Measurements from ENCODE around the gene GLA.

The GLA gene

GRCh38 chrX:101397779-101398178, 9.9 kb downstream of the GLA start:
- no peak for DNase-seq (ENCODE audit: low read depth in 1 of 2, low spot score in 1 of 2)

DNA sequence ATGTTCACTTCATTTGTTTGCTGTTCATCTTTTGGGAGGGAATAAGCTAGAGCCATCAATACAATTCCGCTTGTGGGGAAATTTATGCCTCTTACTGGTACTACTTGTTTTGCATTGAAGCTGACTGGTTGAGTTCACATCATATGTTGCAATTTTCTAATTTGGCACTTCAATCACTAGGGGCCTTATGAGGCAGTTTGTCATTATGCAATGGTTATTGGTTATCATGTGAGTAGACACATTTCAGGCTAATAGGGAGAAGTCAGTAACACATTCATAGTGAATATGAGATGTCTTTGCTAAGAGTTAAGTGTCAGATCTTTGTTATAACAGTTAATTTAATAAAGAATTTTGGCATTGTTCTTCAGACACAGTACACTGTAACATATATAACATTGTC, 11.9 kb downstream of the GLA start:
- no peak for DNase-seq (ENCODE audit: low read depth in 1 of 2, low spot score in 1 of 2)

DNA sequence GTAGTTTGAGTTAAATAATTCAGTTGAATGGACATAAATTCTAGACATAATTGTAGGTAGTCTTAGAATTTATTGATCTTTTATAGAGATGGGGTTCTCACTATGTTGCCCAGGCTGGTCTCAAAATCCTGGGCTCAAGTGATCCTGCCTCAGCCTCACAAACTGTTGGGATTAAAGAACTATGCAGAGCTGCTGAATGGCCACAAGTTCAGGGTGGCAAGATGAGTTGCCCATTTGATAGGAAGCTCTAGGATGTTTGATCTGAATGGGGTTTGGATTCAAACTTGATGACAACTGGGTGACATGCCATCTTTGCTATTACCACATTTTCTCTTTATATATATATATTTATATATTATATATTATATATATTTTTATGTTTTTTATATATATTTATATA, 13.4 kb downstream of the GLA start:
- DNase-seq (ENCODE audit: low read depth in 1 of 2, low spot score in 1 of 2) = no peak

DNA sequence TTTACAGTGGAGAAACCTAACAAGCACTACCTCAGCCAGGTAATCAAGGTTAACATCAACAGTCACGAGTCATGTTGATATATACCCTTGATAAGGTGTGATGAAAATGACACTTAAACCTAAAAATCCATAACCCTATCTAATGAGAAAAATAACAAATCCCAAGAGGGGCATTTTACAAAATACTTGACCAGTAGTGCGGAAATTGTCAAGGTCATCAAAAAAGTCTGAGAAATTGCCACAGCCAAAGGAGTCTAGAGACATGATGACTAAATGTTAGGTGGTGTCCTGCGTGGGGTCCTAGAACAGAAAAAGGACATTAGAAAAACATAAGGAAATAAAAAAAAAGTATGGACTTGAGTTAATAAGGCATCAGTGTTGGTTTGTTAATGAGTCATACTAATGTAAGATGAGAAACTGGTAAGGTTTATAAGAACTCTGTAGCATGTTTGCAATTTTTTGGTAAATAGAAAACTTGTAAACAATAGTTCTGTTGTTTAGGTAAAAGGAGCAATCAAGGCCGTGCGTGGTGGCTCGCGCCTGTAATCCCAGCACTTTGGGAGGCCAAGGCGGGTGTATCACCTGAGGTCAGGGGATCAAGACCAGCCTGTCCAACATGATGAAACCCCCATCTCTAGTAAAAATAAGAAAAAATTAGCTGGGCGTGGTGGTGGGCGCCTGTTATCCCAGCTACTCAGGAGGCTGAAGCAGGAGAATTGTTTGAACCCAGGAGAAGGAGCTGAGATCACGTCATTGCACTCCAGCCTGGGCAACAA, 14.0 kb downstream of the GLA start:
- DNase-seq (ENCODE audit: low read depth in 1 of 2, low spot score in 1 of 2) = no peak

DNA sequence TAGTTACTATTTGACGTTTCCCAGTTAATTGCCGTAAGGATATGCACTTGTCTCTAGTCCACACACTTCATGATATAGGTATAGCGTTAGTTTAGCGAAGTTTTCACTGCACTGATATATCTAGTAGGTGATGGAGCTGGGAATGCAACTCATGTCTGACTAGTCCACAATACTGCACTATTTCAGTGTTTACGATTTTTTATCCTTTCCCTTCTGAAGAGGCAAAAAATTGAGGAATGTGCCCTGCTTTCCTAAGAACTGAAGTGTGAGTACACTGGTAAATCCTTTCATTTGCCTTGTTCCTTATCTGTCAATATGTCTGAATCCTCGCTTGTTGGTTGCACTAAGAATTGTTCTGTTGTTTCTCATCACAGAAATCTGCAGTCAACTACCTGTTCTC, 15.9 kb downstream of the GLA start:
- DNase-seq (ENCODE audit: low read depth in 1 of 2, low spot score in 1 of 2) = no peak

GRCh38 chrX:101390664-101391525, 16.8 kb downstream of the GLA start, which contains the start of gene RPL36A:
RPL36A (plus strand) TSS chrX:101391011; CDS start chrX:101391044, 33 bp downstream.
- peak; percentile 55 to 65 for DNase-seq (ENCODE audit: low read depth in 1 of 2, low spot score in 1 of 2)

DNA sequence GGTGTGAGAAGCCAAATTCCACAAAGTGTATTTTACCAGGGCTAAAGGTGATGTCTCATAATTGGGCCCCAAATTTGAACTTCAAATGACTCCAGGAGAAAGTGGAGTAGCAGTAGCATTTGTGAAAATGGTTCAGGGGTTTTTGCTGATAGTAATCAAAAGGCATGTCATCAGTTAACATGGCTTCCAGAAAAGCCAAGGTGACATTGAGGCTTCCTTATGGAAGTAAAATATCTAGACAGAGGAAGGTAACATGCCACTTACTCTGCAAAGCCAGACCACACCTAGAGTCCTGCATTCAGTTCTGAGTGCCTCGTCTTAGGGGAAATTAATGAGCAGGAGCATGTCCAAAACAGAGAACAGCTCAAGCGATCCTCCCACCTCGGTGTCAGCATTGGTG, 19.1 kb downstream of the GLA start:
- DNase-seq (ENCODE audit: low read depth in 1 of 2, low spot score in 1 of 2) = no peak

DNA sequence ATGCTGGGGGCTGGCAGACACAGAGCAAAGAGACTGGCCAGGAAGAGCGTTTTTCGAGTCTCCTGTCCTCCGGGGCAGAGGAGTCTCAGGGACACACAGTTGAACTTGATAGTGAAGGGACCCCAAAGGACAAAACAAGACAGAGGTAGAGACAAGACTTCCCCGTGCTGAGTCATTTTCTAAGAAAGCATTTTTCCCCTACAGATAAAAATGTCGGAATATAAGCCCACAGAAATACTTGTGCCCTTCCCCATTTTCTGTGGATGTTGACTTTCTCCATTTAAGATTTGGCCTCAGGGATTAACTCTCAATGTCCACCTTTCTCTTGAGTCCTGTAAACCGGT, 21.2 kb downstream of the GLA start:
- no peak for DNase-seq (ENCODE audit: low read depth in 1 of 2, low spot score in 1 of 2)

DNA sequence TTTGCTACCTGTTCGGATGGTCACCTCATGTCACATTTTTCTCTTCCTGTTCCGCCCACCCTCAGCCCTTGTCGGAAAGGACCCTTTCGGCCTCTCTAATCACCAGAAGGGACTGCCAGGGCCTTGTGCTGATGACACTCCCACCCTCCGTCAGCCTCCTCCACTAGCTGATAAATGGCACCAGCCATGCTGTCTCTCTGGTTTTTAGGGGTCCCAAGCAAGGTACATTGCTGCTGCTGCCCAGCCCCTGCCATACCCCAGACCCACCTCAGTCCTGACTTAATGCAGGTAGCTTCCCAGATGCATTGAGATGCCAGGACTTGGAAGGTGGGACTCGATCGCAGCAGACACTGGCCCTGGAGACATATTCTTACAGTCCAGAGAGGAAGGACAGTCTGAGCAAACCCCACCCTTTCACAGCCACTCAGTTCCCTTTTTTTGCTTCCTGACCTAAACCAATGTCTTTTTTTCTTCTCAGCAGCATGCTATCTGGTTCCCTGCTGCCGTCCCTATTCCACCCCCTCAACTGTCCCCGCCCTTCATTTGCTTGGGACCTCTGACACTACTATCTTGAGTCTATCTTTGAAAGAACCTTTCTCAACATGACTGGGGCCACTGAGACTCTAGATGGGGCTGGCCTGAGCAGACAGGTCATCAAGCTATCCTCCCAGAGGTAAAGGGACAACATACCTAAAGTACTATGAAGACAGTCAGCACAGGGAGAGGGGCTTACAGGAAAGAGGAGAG, 21.8 kb downstream of the GLA start, which contains the start of gene BTK:
BTK (minus strand) TSS at position 397 of the 747 bp plus-strand sequence. CDS start 10,907 bp downstream, outside the sequence.
- no peak for DNase-seq (ENCODE audit: low read depth in 1 of 2, low spot score in 1 of 2)

DNA sequence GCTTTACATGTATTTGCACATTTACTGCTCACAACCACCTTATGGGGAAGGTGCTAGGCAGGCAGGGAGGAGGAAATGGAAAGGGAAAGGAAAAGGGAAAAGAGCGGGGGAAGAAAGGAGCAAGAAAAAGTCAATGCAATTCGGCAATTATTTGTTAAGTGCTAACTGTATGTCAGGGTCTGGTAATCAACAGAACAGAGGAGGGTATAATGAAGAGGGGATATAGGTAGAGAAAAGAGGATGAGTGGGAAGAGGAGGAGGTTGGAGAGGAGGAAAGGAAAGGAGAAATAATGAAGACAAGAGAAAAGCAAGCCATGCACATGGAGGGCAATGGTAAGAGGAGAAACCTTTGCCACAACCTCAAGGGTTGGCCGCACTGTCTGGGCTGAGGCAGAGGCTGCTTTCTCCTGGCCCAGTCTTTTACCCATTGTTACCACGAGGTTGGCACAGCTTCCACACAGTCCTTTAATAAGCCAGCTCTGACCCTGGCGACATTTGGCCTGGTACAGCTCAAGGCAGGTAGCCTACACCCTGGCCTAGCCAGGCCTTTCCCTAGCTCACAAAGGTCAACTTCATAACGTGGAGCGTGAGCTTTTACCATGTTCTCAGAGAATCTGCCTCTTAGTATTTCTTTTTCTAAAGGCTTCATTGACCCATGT, 22.6 kb downstream of the GLA start:
- DNase-seq (ENCODE audit: low read depth in 1 of 2, low spot score in 1 of 2) = no peak

GRCh38 chrX:101383679-101384205, 24.0 kb downstream of the GLA start:
- no peak for DNase-seq (ENCODE audit: low read depth in 1 of 2, low spot score in 1 of 2)

DNA sequence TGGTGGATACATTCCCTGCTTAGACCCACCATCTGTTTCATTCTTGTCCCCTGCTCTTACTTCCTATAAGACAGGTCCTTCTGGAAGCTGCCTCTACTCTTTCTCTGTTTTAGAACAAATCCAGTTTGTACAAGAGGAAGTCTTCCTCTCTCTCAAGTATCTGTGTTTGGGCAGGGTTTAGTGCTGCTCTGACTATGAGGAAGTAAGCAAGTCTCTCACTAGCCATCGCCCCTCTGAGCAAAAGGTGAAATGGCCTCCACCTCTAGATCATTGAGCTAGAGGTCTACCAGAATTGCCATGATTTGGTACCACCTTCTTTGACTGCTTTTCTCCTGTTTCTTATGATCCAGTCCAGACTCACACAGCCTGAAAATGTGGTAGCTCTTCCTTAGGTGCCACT, 30.2 kb downstream of the GLA start:
- no peak for DNase-seq (ENCODE audit: low read depth in 1 of 2, low spot score in 1 of 2)

DNA sequence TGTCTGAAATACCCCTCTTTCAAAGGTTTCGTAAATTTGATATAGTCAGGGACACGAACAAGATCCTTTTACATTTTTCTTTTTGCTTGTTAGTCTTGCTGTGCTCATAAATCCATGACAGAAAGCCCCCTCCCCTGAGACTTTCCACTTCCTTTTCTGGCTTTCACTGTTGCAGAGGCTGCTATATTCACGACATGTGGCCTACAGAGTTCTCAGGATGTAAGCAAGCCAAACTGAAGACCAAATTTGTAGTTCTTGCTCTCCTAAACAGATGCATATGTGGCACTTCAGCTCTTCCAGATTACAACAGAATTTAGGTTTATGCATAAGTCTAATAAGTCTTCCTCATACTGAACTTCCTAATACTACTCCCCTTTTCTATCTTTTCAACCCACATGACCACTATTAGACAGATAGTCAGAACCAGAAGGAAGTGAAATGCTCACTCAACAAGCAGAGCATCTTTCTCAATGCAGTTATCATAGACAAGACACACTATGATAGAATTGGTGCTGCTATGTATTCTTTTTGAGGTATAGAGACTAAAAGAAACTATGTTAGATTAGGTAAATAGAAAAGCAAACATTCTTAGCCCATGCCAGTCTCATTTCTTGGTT, 36.7 kb downstream of the GLA start:
- DNase-seq (ENCODE audit: low read depth in 1 of 2, low spot score in 1 of 2) = no peak

DNA sequence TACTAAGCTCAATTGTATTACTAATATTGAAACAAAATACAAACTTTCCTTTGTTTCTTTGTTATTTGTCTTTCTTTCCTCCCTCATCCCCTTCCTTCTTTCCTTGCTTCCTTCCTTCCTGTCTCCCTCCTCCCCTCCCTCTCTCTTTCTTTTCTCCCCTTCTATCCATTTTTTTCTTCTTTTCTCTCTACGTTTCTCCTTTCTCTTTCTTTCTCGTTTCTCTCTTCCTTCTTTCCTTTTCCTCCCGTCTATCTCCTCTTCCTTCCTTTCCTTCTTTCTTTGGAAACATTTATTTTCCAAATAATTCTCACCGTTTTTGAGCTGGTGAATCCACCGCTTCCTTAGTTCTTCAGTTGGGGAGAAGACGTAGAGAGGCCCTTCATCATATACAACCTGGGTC, 38.0 kb downstream of the GLA start:
- no peak for DNase-seq (ENCODE audit: low read depth in 1 of 2, low spot score in 1 of 2)

DNA sequence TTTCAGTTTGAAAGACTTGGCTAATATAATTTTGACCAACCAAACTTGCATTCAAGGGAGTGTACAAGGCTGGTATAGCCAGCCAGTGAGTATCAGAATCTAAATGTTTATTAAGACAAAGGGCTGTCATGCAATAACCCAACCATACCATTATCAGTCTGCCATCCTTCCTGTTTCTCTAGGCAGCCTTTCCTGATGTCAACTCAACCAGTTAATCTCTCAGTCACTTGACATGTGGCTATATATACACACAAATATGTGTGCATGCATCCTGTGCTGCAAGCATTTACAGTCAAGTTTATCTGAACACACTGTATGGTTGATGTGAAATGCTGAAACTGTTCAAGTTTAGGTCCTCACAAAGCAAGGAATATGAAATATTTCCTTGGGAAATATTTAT, 38.9 kb downstream of the GLA start:
- DNase-seq (ENCODE audit: low read depth in 1 of 2, low spot score in 1 of 2) = no peak

DNA sequence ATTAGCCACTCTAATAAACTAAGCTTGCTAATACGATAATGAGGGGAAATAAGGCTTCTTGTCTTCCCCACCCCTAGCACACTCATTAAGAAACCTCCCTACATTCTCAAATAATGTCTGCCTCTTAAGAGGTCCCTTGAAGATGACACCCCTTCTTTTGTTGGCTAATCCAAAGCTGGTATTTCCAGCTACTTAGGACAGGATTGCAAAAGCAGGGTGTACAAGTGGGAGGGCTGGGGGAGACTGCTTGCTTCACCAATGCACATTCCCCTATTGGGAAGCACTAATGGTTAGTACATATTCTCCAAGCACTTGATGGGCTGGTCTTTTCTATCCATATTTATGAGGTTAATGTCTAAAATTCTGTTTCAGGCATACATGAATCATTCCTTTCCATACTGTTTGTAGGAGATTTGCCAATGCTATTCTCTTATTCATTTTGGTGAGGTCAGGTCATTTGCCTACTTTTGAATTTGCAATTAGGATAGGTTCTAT, 42.4 kb downstream of the GLA start:
- DNase-seq (ENCODE audit: low read depth in 1 of 2, low spot score in 1 of 2) = no peak

- no peak for DNase-seq (ENCODE audit: low read depth in 1 of 2, low spot score in 1 of 2)
These were observed 45.0 kb downstream of the GLA start for GRCh38 chrX:101362757-101363156.

DNA sequence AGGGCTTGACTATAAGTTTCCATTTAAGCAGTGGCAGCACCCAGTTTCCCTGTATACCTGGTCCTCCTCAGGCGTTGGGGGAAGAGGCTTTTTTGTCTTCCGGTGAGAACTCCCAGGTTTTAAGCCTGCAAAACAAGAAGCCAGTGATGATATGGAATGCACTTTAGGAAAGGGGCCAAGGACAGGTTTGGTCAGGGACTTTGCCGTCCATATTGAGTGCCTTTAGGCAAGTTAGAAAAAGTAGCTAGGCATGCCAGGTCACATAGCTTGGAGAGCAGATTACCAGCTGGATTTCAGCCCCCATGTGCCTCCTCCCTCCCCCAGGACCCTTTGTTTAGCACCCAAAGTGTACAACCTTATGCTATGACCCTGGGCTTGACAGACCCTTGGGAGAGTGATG, 45.6 kb downstream of the GLA start:
- DNase-seq (ENCODE audit: low read depth in 1 of 2, low spot score in 1 of 2) = no peak

DNA sequence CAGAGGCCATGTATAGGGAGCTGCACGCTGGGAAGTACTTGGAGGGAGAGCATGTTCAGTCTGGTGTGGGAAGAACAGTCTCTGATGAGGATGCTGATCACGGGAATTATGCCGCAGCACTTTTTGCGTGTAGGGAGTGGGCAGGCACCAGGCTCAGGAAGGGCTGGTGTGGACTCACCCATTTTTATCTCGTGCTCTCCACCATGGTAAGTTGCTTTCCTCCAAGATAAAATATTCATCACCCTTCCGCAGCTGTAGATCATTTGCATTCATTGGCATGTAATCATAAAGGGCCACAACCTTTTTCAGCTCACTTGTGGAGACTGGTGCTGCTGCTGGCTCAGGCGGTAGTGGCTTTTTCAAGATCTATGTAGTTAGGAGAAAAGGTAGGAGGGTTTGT, 47.3 kb downstream of the GLA start:
- no peak for DNase-seq (ENCODE audit: low read depth in 1 of 2, low spot score in 1 of 2)

DNA sequence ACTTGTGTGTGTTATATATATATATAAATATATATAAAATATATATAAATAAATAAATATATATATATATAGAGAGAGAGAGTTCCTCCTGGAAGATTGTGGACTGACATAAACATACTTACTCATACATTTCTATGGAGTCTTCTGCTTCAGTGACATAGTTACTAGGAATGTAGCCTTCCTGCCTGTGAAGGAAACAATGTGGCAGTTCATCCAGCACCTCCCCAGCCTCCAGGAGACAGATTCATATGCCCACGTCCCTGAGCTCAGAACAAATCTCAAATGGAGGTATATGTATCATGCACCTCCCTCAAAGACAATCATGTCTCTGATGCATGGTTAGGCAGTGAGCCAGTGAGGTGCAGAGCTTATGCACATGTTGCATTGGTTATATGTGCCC, 47.8 kb downstream of the GLA start:
- no peak for DNase-seq (ENCODE audit: low read depth in 1 of 2, low spot score in 1 of 2)
